Astrocyte (in vitro differentiated cells and primary cell): ENCODE results near the gene ZNF860. TPM values are rescaled to one million over a fixed set of nuclear protein-coding genes. Genes with fewer than 3 reads are reported as not detected.

Experiments
- DNase-seq: peaks from one replicate; pipeline ENCODE4 v3.0.0-alpha.2; 2010; ENCODE audit warnings: low read depth
- FAIRE-seq: peaks from 2 replicates; lab custom pipeline; 2011; peaks lifted over from hg19 to GRCh38; lab: Jason Lieb, UNC
- H2AFZ ChIP-seq: 2 replicates; pipeline ENCODE4 v1.6.0; 2012; ENCODE audit warnings: low read depth, low read length, inconsistent platforms
- H3K27ac ChIP-seq: 2 replicates; pipeline ENCODE4 v1.5.1; 2011; ENCODE audit warnings: low read depth, low read length, inconsistent platforms
- H3K27me3 ChIP-seq: 2 replicates; pipeline ENCODE4 v1.6.0; 2011; ENCODE audit warnings: low read length, inconsistent platforms; ENCODE audit not compliant: insufficient read depth
- H3K36me3 ChIP-seq: 2 replicates; pipeline ENCODE4 v1.5.1; 2011; ENCODE audit warnings: low read length, inconsistent platforms; ENCODE audit not compliant: insufficient read depth
- H3K4me1 ChIP-seq: 2 replicates; pipeline ENCODE4 v1.5.1; 2011; ENCODE audit warnings: low read length, inconsistent platforms; ENCODE audit not compliant: insufficient read depth
- H3K4me2 ChIP-seq: 2 replicates; pipeline ENCODE4 v1.6.0; 2012; ENCODE audit warnings: low read length, inconsistent platforms
- H3K4me3 ChIP-seq: 2 replicates; pipeline ENCODE4 v1.5.1; 2011; ENCODE audit warnings: low read depth, mild to moderate bottlenecking, low read length, inconsistent platforms; ENCODE audit not compliant: insufficient read depth
- H3K79me2 ChIP-seq: 2 replicates; pipeline ENCODE4 v1.6.0; 2012; ENCODE audit warnings: mild to moderate bottlenecking, low read length, inconsistent platforms; ENCODE audit not compliant: insufficient read depth
- H3K9ac ChIP-seq: 2 replicates; pipeline ENCODE4 v1.6.0; 2012; ENCODE audit warnings: mild to moderate bottlenecking, low read length, inconsistent platforms
- H3K9me3 ChIP-seq: 2 replicates; pipeline ENCODE4 v1.5.1; 2012; ENCODE audit warnings: low read depth, mild to moderate bottlenecking, low read length, inconsistent platforms; ENCODE audit not compliant: insufficient read depth
- H4K20me1 ChIP-seq: 2 replicates; pipeline ENCODE4 v1.6.0; 2012; ENCODE audit warnings: low read length, inconsistent platforms; ENCODE audit not compliant: insufficient read depth
- H3K27ac Mint-ChIP-seq: one replicate; pipeline ENCODE4 v1.8.0; 2021; ENCODE audit warnings: mild to moderate bottlenecking, mixed read lengths; ENCODE audit not compliant: unreplicated experiment
- H3K27me3 Mint-ChIP-seq: one replicate; pipeline ENCODE4 v1.8.0; 2021; ENCODE audit warnings: low read depth, mixed read lengths; ENCODE audit not compliant: unreplicated experiment
- H3K36me3 Mint-ChIP-seq: one replicate; pipeline ENCODE4 v1.8.0; 2021; ENCODE audit warnings: low read depth, mixed read lengths; ENCODE audit not compliant: unreplicated experiment
- H3K4me1 Mint-ChIP-seq: one replicate; pipeline ENCODE4 v1.8.0; 2021; ENCODE audit warnings: low read depth, mixed read lengths; ENCODE audit not compliant: unreplicated experiment
- H3K4me3 Mint-ChIP-seq: one replicate; pipeline ENCODE4 v1.8.0; 2021; ENCODE audit warnings: mild to moderate bottlenecking, moderate library complexity, mixed read lengths; ENCODE audit not compliant: unreplicated experiment
- H3K9me3 Mint-ChIP-seq: one replicate; pipeline ENCODE4 v1.8.0; 2021; ENCODE audit warnings: mild to moderate bottlenecking, mixed read lengths; ENCODE audit not compliant: unreplicated experiment
- CTCF ChIP-seq: IDR thresholded peaks from 2 replicates; pipeline ENCODE4 v1.5.1; 2011; ENCODE audit warnings: low read depth, mild to moderate bottlenecking, inconsistent platforms, low read length, moderate library complexity; ENCODE audit not compliant: insufficient read depth
- EZH2 ChIP-seq: IDR thresholded peaks from 2 replicates; pipeline ENCODE4 v1.6.1; 2012; ENCODE audit warnings: mild to moderate bottlenecking, low read length, inconsistent platforms; ENCODE audit not compliant: insufficient read depth
- total RNA-seq: library from RNA; stranded (reverse); gene quantifications from 2 replicates; pipeline ENCODE4 v1.2.1, GENCODE V29; 2021

ZNF860 gene
- total RNA-seq, 1 donor from 2014 or later = 3.7 TPM

- Histone ChIP-seq H4K20me1 (no peaks in the 10 kb centered on the region), H2AFZ (no peak overlapping the region), H3K9ac (no peak overlapping the region), H3K9me3 (peaks cover 1% of the 10 kb centered on the region), H3K36me3 (no peaks in the 10 kb centered on the region), H3K27ac (no peak overlapping the region), H3K27me3 (no peaks in the 10 kb centered on the region), H3K4me3 (no peak overlapping the region), H3K4me1 (peaks cover 7% of the 10 kb centered on the region), H3K79me2 (no peaks in the 10 kb centered on the region), H3K4me2 (no peak overlapping the region)
- peaks cover 15% of the 10 kb centered on the region for H3K36me3 Mint-ChIP-seq
- no peak overlapping the region for H3K27ac Mint-ChIP-seq
- no peak for FAIRE-seq
- no peaks in the 10 kb centered on the region for H3K27me3 Mint-ChIP-seq
- DNase-seq = no peak
- peaks cover 6% of the 10 kb centered on the region for H3K4me1 Mint-ChIP-seq
- TF ChIP-seq CTCF (no peak), EZH2 (no peak)
- H3K9me3 Mint-ChIP-seq = peaks cover 27% of the 10 kb centered on the region
- no peak overlapping the region for H3K4me3 Mint-ChIP-seq
Observed at GRCh38 chr3:31997500-31997899, 15.9 kb downstream of the ZNF860 start.

- Histone ChIP-seq H3K27me3 (peaks cover 2% of the 10 kb centered on the region), H3K9ac (no peak overlapping the region), H3K9me3 (no peaks in the 10 kb centered on the region), H3K27ac (no peak overlapping the region), H3K4me3 (no peak overlapping the region), H4K20me1 (no peaks in the 10 kb centered on the region), H2AFZ (no peak overlapping the region), H3K4me2 (no peak overlapping the region), H3K79me2 (no peaks in the 10 kb centered on the region), H3K4me1 (peaks cover 16% of the 10 kb centered on the region), H3K36me3 (no peaks in the 10 kb centered on the region)
- TF ChIP-seq EZH2 = no peak
- no peak for TF ChIP-seq CTCF
- DNase-seq (no peak), FAIRE-seq (no peak)
- Mint-ChIP-seq H3K9me3 (peaks cover 15% of the 10 kb centered on the region), H3K27ac (no peak overlapping the region), H3K36me3 (peaks cover 8% of the 10 kb centered on the region), H3K4me1 (peaks cover 16% of the 10 kb centered on the region), H3K27me3 (no peaks in the 10 kb centered on the region), H3K4me3 (no peak overlapping the region)
Observed at GRCh38 chr3:31999907-32000439, 18.4 kb downstream of the ZNF860 start.

- TF ChIP-seq CTCF = no peak
- no peak for TF ChIP-seq EZH2
- no peaks in the 10 kb centered on the region for H3K79me2 ChIP-seq
- Mint-ChIP-seq H3K27ac (no peak overlapping the region), H3K27me3 (no peaks in the 10 kb centered on the region), H3K9me3 (peaks cover 13% of the 10 kb centered on the region), H3K36me3 (peaks cover 8% of the 10 kb centered on the region), H3K4me1 (peaks cover 16% of the 10 kb centered on the region), H3K4me3 (no peak overlapping the region)
- peaks cover 16% of the 10 kb centered on the region for H3K4me1 ChIP-seq
- no peaks in the 10 kb centered on the region for H4K20me1 ChIP-seq
- H3K27ac ChIP-seq = no peak overlapping the region
- no peak overlapping the region for H2AFZ ChIP-seq
- no peaks in the 10 kb centered on the region for H3K9me3 ChIP-seq
- H3K4me2 ChIP-seq = no peak overlapping the region
- H3K4me3 ChIP-seq = no peak overlapping the region
- H3K36me3 ChIP-seq = no peaks in the 10 kb centered on the region
- no peak overlapping the region for H3K9ac ChIP-seq
- no peak for DNase-seq
- H3K27me3 ChIP-seq = peaks cover 2% of the 10 kb centered on the region
- FAIRE-seq = no peak
Observed at GRCh38 chr3:32000877-32001276, 19.3 kb downstream of the ZNF860 start.
